ENCODE measurements around the gene LLCFC1.

LLCFC1 gene

GRCh38 chr7:142942746-142943145 is 3.5 kb downstream of the LLCFC1 start:
- TF ChIP-seq POLR2AphosphoS5 (IDR thresholded peaks at IDR 0.05; ENCODE audit: low read depth, low read length) (no peak), REST (IDR thresholded peaks at IDR 0.05; ENCODE audit: insufficient read depth in 1 of 2, low read depth in 2 of 2, low read length in 2 of 2) (no peak)

- TF ChIP-seq REST (IDR thresholded peaks at IDR 0.05; ENCODE audit: insufficient read depth in 1 of 2, low read depth in 2 of 2, low read length in 2 of 2): no peak
- TF ChIP-seq FOXP2 (optimal IDR thresholded peaks at IDR 0.05; ENCODE audit: borderline replicate concordance, extremely low read depth, extremely low read length, insufficient read depth): no peak
- TF ChIP-seq TAF1 (IDR thresholded peaks at IDR 0.05; ENCODE audit: borderline replicate concordance, insufficient read depth, low read length): no peak
- no peak for TF ChIP-seq POLR2AphosphoS5 (IDR thresholded peaks at IDR 0.05; ENCODE audit: low read depth, low read length)
- TF ChIP-seq SIN3A (IDR thresholded peaks at IDR 0.05; ENCODE audit: borderline replicate concordance, insufficient read depth, low read length): no peak
These were observed 4.5 kb downstream of the LLCFC1 start for GRCh38 chr7:142943706-142944268.

- no peak for TF ChIP-seq POLR2AphosphoS5 (IDR thresholded peaks at IDR 0.05; ENCODE audit: low read depth, low read length)
- TF ChIP-seq SIN3A (IDR thresholded peaks at IDR 0.05; ENCODE audit: borderline replicate concordance, insufficient read depth, low read length): no peak
- TF ChIP-seq REST (IDR thresholded peaks at IDR 0.05; ENCODE audit: insufficient read depth in 1 of 2, low read depth in 2 of 2, low read length in 2 of 2): no peak
- no peak for TF ChIP-seq TAF1 (IDR thresholded peaks at IDR 0.05; ENCODE audit: borderline replicate concordance, insufficient read depth, low read length)
- TF ChIP-seq FOXP2 (optimal IDR thresholded peaks at IDR 0.05; ENCODE audit: borderline replicate concordance, extremely low read depth, extremely low read length, insufficient read depth): no peak
These were observed 5.7 kb downstream of the LLCFC1 start for GRCh38 chr7:142945001-142945400.

- TF ChIP-seq TAF1 (IDR thresholded peaks at IDR 0.05; ENCODE audit: borderline replicate concordance, insufficient read depth, low read length) (no peak), POLR2AphosphoS5 (IDR thresholded peaks at IDR 0.05; ENCODE audit: low read depth, low read length) (no peak), REST (IDR thresholded peaks at IDR 0.05; ENCODE audit: insufficient read depth in 1 of 2, low read depth in 2 of 2, low read length in 2 of 2) (no peak)
These were observed 9.3 kb downstream of the LLCFC1 start for GRCh38 chr7:142948603-142949002.

- TF ChIP-seq TAF1 (IDR thresholded peaks at IDR 0.05; ENCODE audit: borderline replicate concordance, insufficient read depth, low read length): no peak
- TF ChIP-seq SIN3A (IDR thresholded peaks at IDR 0.05; ENCODE audit: borderline replicate concordance, insufficient read depth, low read length): no peak
- TF ChIP-seq REST (IDR thresholded peaks at IDR 0.05; ENCODE audit: insufficient read depth in 1 of 2, low read depth in 2 of 2, low read length in 2 of 2): no peak
- TF ChIP-seq POLR2AphosphoS5 (IDR thresholded peaks at IDR 0.05; ENCODE audit: low read depth, low read length): no peak
- TF ChIP-seq FOXP2 (optimal IDR thresholded peaks at IDR 0.05; ENCODE audit: borderline replicate concordance, extremely low read depth, extremely low read length, insufficient read depth): no peak
These were observed 11.0 kb downstream of the LLCFC1 start for GRCh38 chr7:142950235-142950634.
